Thoracic aorta (tissue), 2 donors: Measurements from ENCODE around the gene TM4SF18. TPM values are rescaled to one million over a fixed set of nuclear protein-coding genes. Genes with fewer than 3 reads are reported as not detected.
A peak's percentile ranks its signal among the peaks of the same experiment; 100 is the strongest.

Experiments used
- ATAC-seq: fragments of 150-250 bp; one replicate; pipeline ENCODE4 v1.8.0; 2017; ENCODE audit warnings: low read depth; ENCODE audit not compliant: insufficient number of reproducible peaks, low FRiP score
- DNase-seq: peaks from one replicate; pipeline ENCODE4 v3.0.0-alpha.2; 2020; ENCODE audit warnings: low spot score
- H3K27ac ChIP-seq, 2 donors: fragments of 200-600 bp; sonication (generic); 1 replicate in 1 of 2; 2 replicates in 1 of 2; pipeline ENCODE4 v1.5.1; 2016; ENCODE audit warnings: mild to moderate bottlenecking in 2 of 2, moderate library complexity in 2 of 2
- H3K27me3 ChIP-seq: fragments of 200-600 bp; sonication (generic); replicated peaks from 2 replicates; pipeline ENCODE4 v1.6.0; 2016; ENCODE audit warnings: mild to moderate bottlenecking; ENCODE audit not compliant: insufficient read depth
- H3K36me3 ChIP-seq: fragments of 200-600 bp; sonication (generic); one replicate; pipeline ENCODE4 v1.5.1; 2016
- H3K4me1 ChIP-seq, 2 donors: fragments of 200-600 bp; sonication (generic); 1 replicate in 1 of 2; 2 replicates in 1 of 2; pipeline versions ENCODE4 v1.5.1 to v1.6.0; 2016; ENCODE audit warnings: low read depth in 2 of 2, mild to moderate bottlenecking in 1 of 2; ENCODE audit not compliant: control insufficient read depth in 1 of 2
- H3K4me3 ChIP-seq: fragments of 200-600 bp; sonication (generic); 2 replicates; pipeline ENCODE4 v1.5.1; 2016; ENCODE audit warnings: mild to moderate bottlenecking
- H3K9me3 ChIP-seq: fragments of 200-600 bp; sonication (generic); 2 replicates; pipeline ENCODE4 v1.5.1; 2016
- total RNA-seq, 2 donors: library from RNA; depleted of rRNA; stranded (reverse); fragments of >200 nt; gene quantifications; one replicate each; pipeline versions ENCODE4 v1.1.0 to v1.2.3, GENCODE V29; 2016
- TF ChIP-seq, protein P1 (sequence below): fragments of 200-600 bp; sonication (generic); IDR thresholded peaks from one replicate; pipeline ENCODE4 v1.5.1; 2019; ENCODE audit warnings: antibody characterized with exemption

Gene TM4SF18
- total RNA-seq, 2 donors from 2014 or later, result 1.9 to 4.9 TPM

GRCh38 chr3:149296972-149297371 is 36.5 kb downstream of the TM4SF18 start:
- Histone ChIP-seq H3K9me3 (no peaks in the 10 kb centered on the region), H3K27ac (no peak overlapping the region), H3K4me3 (no peak overlapping the region), H3K27me3 (no peaks in the 10 kb centered on the region), H3K36me3 (no peaks in the 10 kb centered on the region), H3K4me1 (peaks cover 17 to 36% of the 10 kb centered on the region in 2 donors)
- no peak for ATAC-seq
- DNase-seq, result no peak
- TF ChIP-seq, protein P1, sequence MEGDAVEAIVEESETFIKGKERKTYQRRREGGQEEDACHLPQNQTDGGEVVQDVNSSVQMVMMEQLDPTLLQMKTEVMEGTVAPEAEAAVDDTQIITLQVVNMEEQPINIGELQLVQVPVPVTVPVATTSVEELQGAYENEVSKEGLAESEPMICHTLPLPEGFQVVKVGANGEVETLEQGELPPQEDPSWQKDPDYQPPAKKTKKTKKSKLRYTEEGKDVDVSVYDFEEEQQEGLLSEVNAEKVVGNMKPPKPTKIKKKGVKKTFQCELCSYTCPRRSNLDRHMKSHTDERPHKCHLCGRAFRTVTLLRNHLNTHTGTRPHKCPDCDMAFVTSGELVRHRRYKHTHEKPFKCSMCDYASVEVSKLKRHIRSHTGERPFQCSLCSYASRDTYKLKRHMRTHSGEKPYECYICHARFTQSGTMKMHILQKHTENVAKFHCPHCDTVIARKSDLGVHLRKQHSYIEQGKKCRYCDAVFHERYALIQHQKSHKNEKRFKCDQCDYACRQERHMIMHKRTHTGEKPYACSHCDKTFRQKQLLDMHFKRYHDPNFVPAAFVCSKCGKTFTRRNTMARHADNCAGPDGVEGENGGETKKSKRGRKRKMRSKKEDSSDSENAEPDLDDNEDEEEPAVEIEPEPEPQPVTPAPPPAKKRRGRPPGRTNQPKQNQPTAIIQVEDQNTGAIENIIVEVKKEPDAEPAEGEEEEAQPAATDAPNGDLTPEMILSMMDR, result no peak

- no peak overlapping the region for H3K4me3 ChIP-seq
- TF ChIP-seq, protein P1, result no peak
- no peaks in the 10 kb centered on the region for H3K36me3 ChIP-seq
- no peak for DNase-seq
- peaks cover 4 to 7% of the 10 kb centered on the region in 2 donors for H3K4me1 ChIP-seq
- ATAC-seq, result no peak
- H3K27ac ChIP-seq, result no peak overlapping the region
- no peaks in the 10 kb centered on the region for H3K9me3 ChIP-seq
- no peaks in the 10 kb centered on the region for H3K27me3 ChIP-seq
Observed at GRCh38 chr3:149292666-149293065, 40.8 kb downstream of the TM4SF18 start.

- no peaks in the 10 kb centered on the region for H3K9me3 ChIP-seq
- H3K4me3 ChIP-seq, result no peak overlapping the region
- no peaks in the 10 kb centered on the region for H3K27me3 ChIP-seq
- DNase-seq (no peak), ATAC-seq (no peak)
- H3K4me1 ChIP-seq, result no peaks in the 10 kb centered on the region
- no peak overlapping the region for H3K27ac ChIP-seq
- H3K36me3 ChIP-seq, result no peaks in the 10 kb centered on the region
- TF ChIP-seq, protein P1, result peak; percentile 23
Observed at GRCh38 chr3:149291178-149291577, 42.3 kb downstream of the TM4SF18 start.

- no peaks in the 10 kb centered on the region for H3K27me3 ChIP-seq
- no peaks in the 10 kb centered on the region for H3K9me3 ChIP-seq
- H3K4me3 ChIP-seq, result no peak overlapping the region
- H3K4me1 ChIP-seq, result no peaks in the 10 kb centered on the region
- H3K27ac ChIP-seq, result no peak overlapping the region
- TF ChIP-seq, protein P1, result no peak
- H3K36me3 ChIP-seq, result no peaks in the 10 kb centered on the region
- ATAC-seq, result no peak
- DNase-seq, result no peak
Observed at GRCh38 chr3:149288655-149289054, 44.8 kb downstream of the TM4SF18 start.

DNA sequence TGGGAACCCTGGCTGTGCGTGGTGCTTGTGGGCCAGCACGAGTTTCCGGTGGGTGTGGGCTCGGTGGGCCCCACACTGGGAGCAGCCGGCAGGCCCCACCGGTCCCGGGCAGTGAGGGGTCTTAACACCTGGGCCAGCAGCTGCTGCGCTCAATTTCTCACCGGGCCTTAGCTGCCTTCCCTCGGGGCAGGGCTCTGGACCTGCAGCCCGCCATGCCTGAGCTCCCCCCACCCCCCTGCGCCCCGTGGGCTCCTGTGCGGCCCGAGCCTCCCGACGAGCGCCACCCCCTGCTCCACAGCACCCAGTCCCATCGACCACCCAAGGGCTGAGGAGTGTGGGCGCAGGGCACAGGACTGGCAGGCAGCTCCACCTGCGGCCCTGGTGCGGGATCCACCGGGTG is 49.4 kb downstream of the TM4SF18 start:
- Histone ChIP-seq H3K4me3 (no peak overlapping the region), H3K27ac (no peak overlapping the region), H3K4me1 (no peaks in the 10 kb centered on the region), H3K36me3 (no peaks in the 10 kb centered on the region), H3K9me3 (no peaks in the 10 kb centered on the region), H3K27me3 (no peaks in the 10 kb centered on the region)
- ATAC-seq, result no peak
- TF ChIP-seq, protein P1, result no peak
- DNase-seq, result no peak
